ENCODE results near the gene ABCA6. TPM values are rescaled to one million over a fixed set of nuclear protein-coding genes. Genes with fewer than 3 reads are reported as not detected.

ABCA6 gene
- polyA plus RNA-seq, 1 donor (not counting 4 experiments of a cell fraction or from before 2014, with no cell fraction given) = 0.14 TPM

DNA sequence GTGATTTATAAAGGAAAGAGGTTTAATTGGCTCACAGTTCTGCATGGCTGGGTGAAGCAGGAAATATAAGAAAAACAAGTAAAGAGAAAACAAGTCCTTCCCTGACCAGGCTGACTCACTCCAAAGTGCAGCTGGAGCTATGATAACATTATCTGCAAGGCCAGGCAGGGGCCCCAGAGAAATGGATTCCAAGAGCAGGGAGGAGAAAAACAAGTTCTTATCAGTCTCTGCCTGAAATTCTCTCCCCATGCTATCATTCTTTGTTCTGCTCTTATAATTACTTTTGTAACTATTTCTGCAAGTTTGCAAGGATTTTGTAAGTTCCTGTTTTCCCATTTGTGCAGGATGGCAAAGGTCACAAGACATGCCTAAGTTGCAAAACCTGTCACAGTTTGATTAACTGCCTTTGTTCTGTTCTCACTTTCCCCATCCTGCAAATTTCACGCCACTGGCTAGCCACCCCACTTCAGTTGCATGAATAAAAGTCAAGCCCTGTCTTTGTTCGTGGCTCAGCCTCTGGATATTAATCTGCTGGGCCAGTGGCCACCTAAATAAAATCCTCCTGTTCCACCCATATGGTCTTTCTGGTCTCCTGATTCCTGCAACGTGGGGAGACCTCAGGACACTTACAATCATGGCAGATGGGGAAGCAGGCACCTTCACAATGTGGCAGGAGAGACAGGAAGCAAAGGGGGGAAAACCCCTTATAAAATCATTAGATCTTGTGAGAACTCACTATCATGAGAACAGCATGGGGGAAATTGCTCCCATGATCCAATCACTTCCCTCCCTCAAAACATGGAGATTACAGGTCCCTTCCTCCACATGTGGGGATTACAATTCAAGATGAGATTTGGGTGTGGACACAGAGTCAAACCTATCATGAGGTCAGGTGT lies 94.1 kb downstream of the ABCA6 start:
- dilution Hi-C loops (cut with MboI; ENCODE audit: extremely low pct_ligation_motif_present, low sequenced_read_pairs) = no loop called here
- no peak for DNase-seq (ENCODE audit: low read depth, low spot score)
- H3K4me2 ChIP-seq (ENCODE audit: control insufficient read depth, extremely low read depth, insufficient read depth, low read depth, low read length) = no peak overlapping the region
- no peaks in the 10 kb centered on the region for H3K27me3 ChIP-seq (ENCODE audit: control insufficient read depth, extremely low read depth, insufficient read depth, low read length)
- FAIRE-seq = no peak
- H2AFZ ChIP-seq (ENCODE audit: control insufficient read depth, low read length) = no peak overlapping the region
- no peaks in the 10 kb centered on the region for H3K9me3 ChIP-seq (ENCODE audit: control insufficient read depth, low read depth, low read length)
- no peak for TF ChIP-seq EZH2 (IDR thresholded peaks at IDR 0.05; ENCODE audit: low read length)
- TF ChIP-seq, protein P1, sequence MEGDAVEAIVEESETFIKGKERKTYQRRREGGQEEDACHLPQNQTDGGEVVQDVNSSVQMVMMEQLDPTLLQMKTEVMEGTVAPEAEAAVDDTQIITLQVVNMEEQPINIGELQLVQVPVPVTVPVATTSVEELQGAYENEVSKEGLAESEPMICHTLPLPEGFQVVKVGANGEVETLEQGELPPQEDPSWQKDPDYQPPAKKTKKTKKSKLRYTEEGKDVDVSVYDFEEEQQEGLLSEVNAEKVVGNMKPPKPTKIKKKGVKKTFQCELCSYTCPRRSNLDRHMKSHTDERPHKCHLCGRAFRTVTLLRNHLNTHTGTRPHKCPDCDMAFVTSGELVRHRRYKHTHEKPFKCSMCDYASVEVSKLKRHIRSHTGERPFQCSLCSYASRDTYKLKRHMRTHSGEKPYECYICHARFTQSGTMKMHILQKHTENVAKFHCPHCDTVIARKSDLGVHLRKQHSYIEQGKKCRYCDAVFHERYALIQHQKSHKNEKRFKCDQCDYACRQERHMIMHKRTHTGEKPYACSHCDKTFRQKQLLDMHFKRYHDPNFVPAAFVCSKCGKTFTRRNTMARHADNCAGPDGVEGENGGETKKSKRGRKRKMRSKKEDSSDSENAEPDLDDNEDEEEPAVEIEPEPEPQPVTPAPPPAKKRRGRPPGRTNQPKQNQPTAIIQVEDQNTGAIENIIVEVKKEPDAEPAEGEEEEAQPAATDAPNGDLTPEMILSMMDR (optimal IDR thresholded peaks at IDR 0.05 in 1 of 3, IDR thresholded peaks at IDR 0.05 in 1 of 3, conservative IDR thresholded peaks at IDR 0.05 in 1 of 3; ENCODE audit: extremely low read depth in 1 of 3, insufficient read depth in 2 of 3, low read length in 3 of 3) = no peak
- no peak overlapping the region for H3K4me3 ChIP-seq (ENCODE audit: control insufficient read depth in 2 of 3, extremely low read depth in 1 of 3, insufficient read depth in 2 of 3, low read depth in 1 of 3, low read length in 3 of 3)
- H3K9me1 ChIP-seq (ENCODE audit: control insufficient read depth, extremely low read depth, insufficient read depth, low read length) = no peaks in the 10 kb centered on the region
- H3K27ac ChIP-seq (ENCODE audit: control insufficient read depth, insufficient read depth, low read length) = no peak overlapping the region
- no peaks in the 10 kb centered on the region for H4K20me1 ChIP-seq (ENCODE audit: control insufficient read depth, extremely low read depth, insufficient read depth, low read length)
- H3K79me2 ChIP-seq (ENCODE audit: control insufficient read depth, insufficient read depth, low read length) = no peaks in the 10 kb centered on the region
- no peaks in the 10 kb centered on the region for H3K36me3 ChIP-seq (ENCODE audit: control insufficient read depth in 2 of 2, extremely low read depth in 1 of 2, insufficient read depth in 2 of 2, low read length in 2 of 2)
- H3K9ac ChIP-seq (ENCODE audit: control insufficient read depth, extremely low read depth, insufficient read depth, low read length) = no peak overlapping the region
- no peaks in the 10 kb centered on the region for H3K4me1 ChIP-seq (ENCODE audit: control insufficient read depth, extremely low read depth, insufficient read depth, low read length)

DNA sequence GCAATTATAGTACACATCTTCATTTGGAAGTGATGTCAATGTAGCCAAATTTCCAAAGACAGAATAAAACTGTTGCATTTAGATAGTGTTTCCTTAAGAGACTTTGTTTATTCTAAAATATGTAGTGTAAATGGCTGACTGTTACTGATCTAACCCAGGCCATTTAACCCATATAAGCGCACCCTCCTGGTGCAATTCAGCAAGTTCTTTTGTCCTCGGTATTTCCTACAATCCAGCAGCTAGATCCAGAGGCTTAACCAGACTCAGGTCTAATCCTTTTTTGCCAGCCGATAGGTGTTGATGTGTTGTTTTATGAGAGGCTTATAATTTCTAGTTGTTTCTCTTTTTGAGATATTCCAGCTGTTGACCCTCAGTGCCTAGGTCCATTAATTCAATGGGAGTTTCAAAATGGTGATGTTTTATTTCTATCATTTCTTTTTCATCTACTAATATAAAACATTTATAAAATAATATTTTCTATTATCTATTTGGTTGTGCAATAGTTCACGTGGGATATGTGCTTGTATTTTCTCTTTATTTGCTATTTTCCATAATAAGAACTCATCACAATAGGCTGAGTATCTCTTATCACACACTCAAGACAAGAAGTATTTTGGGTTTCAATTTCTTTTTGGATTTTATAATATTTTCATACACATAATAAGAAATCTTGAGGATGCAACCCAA lies 95.4 kb downstream of the ABCA6 start:
- Histone ChIP-seq H3K9ac (ENCODE audit: control insufficient read depth, extremely low read depth, insufficient read depth, low read length) (no peak overlapping the region), H3K9me1 (ENCODE audit: control insufficient read depth, extremely low read depth, insufficient read depth, low read length) (no peaks in the 10 kb centered on the region), H3K27ac (ENCODE audit: control insufficient read depth, insufficient read depth, low read length) (no peak overlapping the region), H3K4me3 (ENCODE audit: control insufficient read depth in 2 of 3, extremely low read depth in 1 of 3, insufficient read depth in 2 of 3, low read depth in 1 of 3, low read length in 3 of 3) (no peak overlapping the region), H2AFZ (ENCODE audit: control insufficient read depth, low read length) (no peak overlapping the region), H3K9me3 (ENCODE audit: control insufficient read depth, low read depth, low read length) (no peaks in the 10 kb centered on the region), H3K4me1 (ENCODE audit: control insufficient read depth, extremely low read depth, insufficient read depth, low read length) (no peaks in the 10 kb centered on the region), H4K20me1 (ENCODE audit: control insufficient read depth, extremely low read depth, insufficient read depth, low read length) (no peaks in the 10 kb centered on the region), H3K4me2 (ENCODE audit: control insufficient read depth, extremely low read depth, insufficient read depth, low read depth, low read length) (no peak overlapping the region), H3K36me3 (ENCODE audit: control insufficient read depth in 2 of 2, extremely low read depth in 1 of 2, insufficient read depth in 2 of 2, low read length in 2 of 2) (no peaks in the 10 kb centered on the region), H3K79me2 (ENCODE audit: control insufficient read depth, insufficient read depth, low read length) (no peaks in the 10 kb centered on the region), H3K27me3 (ENCODE audit: control insufficient read depth, extremely low read depth, insufficient read depth, low read length) (no peaks in the 10 kb centered on the region)
- DNase-seq (ENCODE audit: low read depth, low spot score) = no peak
- TF ChIP-seq EZH2 (IDR thresholded peaks at IDR 0.05; ENCODE audit: low read length) = no peak
- TF ChIP-seq, protein P1 (optimal IDR thresholded peaks at IDR 0.05 in 1 of 3, IDR thresholded peaks at IDR 0.05 in 1 of 3, conservative IDR thresholded peaks at IDR 0.05 in 1 of 3; ENCODE audit: extremely low read depth in 1 of 3, insufficient read depth in 2 of 3, low read length in 3 of 3) = no peak
- dilution Hi-C loops (cut with MboI; ENCODE audit: extremely low pct_ligation_motif_present, low sequenced_read_pairs) = no loop called here
- FAIRE-seq = no peak

Data from keratinocyte (primary cell).